ENCODE measurements around the gene ARHGDIG.

DNA sequence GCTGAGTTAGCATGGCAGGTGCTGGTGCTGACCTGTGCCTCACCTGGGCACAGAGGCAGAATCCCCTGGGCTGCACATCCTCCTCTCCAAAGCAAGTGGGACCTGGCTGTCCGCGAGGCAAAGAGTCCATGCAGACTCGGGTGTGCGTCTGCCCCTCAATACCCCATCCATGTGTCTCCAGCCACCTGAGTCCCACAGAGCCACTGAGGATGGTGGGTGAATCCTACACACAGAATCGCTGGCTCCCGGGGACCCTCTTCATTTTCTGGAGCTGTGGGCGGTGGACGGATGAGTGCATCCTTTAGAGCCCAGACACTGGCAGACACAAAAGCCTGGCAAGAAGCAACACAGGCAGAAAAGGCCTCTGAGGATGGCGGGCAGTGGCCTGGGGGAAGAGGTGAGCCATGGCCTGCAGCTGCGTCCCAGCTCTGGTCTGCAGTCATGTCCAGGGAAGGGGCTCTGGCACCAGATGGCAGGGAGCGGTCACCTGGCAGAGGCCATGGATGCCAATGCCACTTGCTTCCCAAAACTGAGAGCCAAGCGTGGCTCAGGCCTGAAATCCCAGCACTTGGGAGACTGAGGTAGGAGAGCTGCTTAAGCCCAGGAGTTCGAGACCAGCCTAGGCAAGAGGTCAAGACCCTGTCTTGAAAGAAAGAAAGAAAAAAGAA is 42.2 kb downstream of the ARHGDIG start:
- TF ChIP-seq, protein P1, sequence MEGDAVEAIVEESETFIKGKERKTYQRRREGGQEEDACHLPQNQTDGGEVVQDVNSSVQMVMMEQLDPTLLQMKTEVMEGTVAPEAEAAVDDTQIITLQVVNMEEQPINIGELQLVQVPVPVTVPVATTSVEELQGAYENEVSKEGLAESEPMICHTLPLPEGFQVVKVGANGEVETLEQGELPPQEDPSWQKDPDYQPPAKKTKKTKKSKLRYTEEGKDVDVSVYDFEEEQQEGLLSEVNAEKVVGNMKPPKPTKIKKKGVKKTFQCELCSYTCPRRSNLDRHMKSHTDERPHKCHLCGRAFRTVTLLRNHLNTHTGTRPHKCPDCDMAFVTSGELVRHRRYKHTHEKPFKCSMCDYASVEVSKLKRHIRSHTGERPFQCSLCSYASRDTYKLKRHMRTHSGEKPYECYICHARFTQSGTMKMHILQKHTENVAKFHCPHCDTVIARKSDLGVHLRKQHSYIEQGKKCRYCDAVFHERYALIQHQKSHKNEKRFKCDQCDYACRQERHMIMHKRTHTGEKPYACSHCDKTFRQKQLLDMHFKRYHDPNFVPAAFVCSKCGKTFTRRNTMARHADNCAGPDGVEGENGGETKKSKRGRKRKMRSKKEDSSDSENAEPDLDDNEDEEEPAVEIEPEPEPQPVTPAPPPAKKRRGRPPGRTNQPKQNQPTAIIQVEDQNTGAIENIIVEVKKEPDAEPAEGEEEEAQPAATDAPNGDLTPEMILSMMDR (IDR thresholded peaks at IDR 0.05): no peak
- no peak for TF ChIP-seq POLR2A (IDR thresholded peaks at IDR 0.05)
